Measurements from ENCODE around the gene LAMA2. TPM values are rescaled to one million over a fixed set of nuclear protein-coding genes. Genes with fewer than 3 reads are reported as not detected.

LAMA2 gene
- total RNA-seq, 1 experiment from 2014 or later, result 0.28 TPM

DNA sequence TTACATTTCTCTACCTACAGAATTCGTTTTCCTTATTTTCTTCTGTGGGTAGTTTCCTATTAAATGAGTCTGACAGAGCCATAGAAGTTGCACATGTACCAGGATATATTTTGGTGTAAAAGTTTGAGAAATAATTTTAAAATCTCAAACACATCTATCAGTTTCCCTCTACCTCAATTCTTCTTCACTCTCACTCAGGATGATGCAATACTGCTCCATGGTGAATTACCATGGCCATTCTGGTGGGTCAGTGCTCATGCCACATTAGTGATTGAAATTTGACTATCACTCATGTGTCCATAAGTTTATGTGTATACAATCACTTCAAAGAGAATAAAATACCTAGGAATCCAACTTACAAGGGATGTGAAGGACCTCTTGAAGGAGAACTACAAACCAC is 675.3 kb downstream of the LAMA2 start:
- in situ Hi-C loops (cut with HindIII; ENCODE audit: low pct_unique_long_range_greater_than_20kb, low sequenced_read_pairs), result no loop called here
- Histone ChIP-seq H3K9me3 (ENCODE audit: control insufficient read depth, insufficient read depth, low read depth, low read length) (no peaks in the 10 kb centered on the region), H3K4me1 (ENCODE audit: control insufficient read depth, insufficient read depth, low read length) (no peaks in the 10 kb centered on the region), H3K36me3 (ENCODE audit: control insufficient read depth, insufficient read depth, low read length) (no peaks in the 10 kb centered on the region), H3K27ac (ENCODE audit: low read length) (no peak overlapping the region), H3K27me3 (ENCODE audit: control insufficient read depth, insufficient read depth, low read length) (no peaks in the 10 kb centered on the region), H3K4me3 (ENCODE audit: low read depth in 2 of 2, low read length in 2 of 2) (no peak overlapping the region)
- intact Hi-C loops (cut with micrococcal nuclease; ENCODE audit: unreplicated experiment), result no loop called here
- TF ChIP-seq SIN3A (IDR thresholded peaks at IDR 0.05; ENCODE audit: borderline replicate concordance, insufficient read depth, low read depth, low read length), result no peak
- TF ChIP-seq, protein P1, sequence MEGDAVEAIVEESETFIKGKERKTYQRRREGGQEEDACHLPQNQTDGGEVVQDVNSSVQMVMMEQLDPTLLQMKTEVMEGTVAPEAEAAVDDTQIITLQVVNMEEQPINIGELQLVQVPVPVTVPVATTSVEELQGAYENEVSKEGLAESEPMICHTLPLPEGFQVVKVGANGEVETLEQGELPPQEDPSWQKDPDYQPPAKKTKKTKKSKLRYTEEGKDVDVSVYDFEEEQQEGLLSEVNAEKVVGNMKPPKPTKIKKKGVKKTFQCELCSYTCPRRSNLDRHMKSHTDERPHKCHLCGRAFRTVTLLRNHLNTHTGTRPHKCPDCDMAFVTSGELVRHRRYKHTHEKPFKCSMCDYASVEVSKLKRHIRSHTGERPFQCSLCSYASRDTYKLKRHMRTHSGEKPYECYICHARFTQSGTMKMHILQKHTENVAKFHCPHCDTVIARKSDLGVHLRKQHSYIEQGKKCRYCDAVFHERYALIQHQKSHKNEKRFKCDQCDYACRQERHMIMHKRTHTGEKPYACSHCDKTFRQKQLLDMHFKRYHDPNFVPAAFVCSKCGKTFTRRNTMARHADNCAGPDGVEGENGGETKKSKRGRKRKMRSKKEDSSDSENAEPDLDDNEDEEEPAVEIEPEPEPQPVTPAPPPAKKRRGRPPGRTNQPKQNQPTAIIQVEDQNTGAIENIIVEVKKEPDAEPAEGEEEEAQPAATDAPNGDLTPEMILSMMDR (IDR thresholded peaks at IDR 0.05), result no peak
- no peak for TF ChIP-seq POLR2AphosphoS5 (IDR thresholded peaks at IDR 0.05; ENCODE audit: low read depth, low read length)
- no peak for TF ChIP-seq REST (IDR thresholded peaks at IDR 0.05; ENCODE audit: insufficient read depth in 1 of 2, low read depth in 2 of 2, low read length in 1 of 2)
- no peak for TF ChIP-seq TCF7L2 (IDR thresholded peaks at IDR 0.05; ENCODE audit: low read depth, low read length)
- no TSS peak for BruUV-seq (replicated peaks)
- no peak for ATAC-seq
- ChIA-PET POLR2A (no interaction called here), CTCF (no interaction called here)
- DNase-seq (ENCODE audit: low read depth, low spot score), result no peak

- no TSS peak for BruUV-seq (replicated peaks)
- ChIA-PET POLR2A (no interaction called here), CTCF (interaction anchor here (1.0 kb wide), 1 partner anchor 64 kb away, joined by 4 read pairs; no protein-coding TSS in a partner anchor)
- Histone ChIP-seq H3K4me3 (ENCODE audit: low read depth in 2 of 2, low read length in 2 of 2) (no peak overlapping the region), H3K4me1 (ENCODE audit: control insufficient read depth, insufficient read depth, low read length) (no peaks in the 10 kb centered on the region), H3K9me3 (ENCODE audit: control insufficient read depth, insufficient read depth, low read depth, low read length) (no peaks in the 10 kb centered on the region), H3K27me3 (ENCODE audit: control insufficient read depth, insufficient read depth, low read length) (no peaks in the 10 kb centered on the region), H3K27ac (ENCODE audit: low read length) (no peak overlapping the region), H3K36me3 (ENCODE audit: control insufficient read depth, insufficient read depth, low read length) (no peaks in the 10 kb centered on the region)
- TF ChIP-seq, protein P1 (IDR thresholded peaks at IDR 0.05), result no peak
- no peak for TF ChIP-seq SIN3A (IDR thresholded peaks at IDR 0.05; ENCODE audit: borderline replicate concordance, insufficient read depth, low read depth, low read length)
- no peak for TF ChIP-seq REST (IDR thresholded peaks at IDR 0.05; ENCODE audit: insufficient read depth in 1 of 2, low read depth in 2 of 2, low read length in 1 of 2)
- no peak for TF ChIP-seq TCF7L2 (IDR thresholded peaks at IDR 0.05; ENCODE audit: low read depth, low read length)
- no peak for TF ChIP-seq POLR2AphosphoS5 (IDR thresholded peaks at IDR 0.05; ENCODE audit: low read depth, low read length)
- no peak for DNase-seq (ENCODE audit: low read depth, low spot score)
- in situ Hi-C loops (cut with HindIII; ENCODE audit: low pct_unique_long_range_greater_than_20kb, low sequenced_read_pairs) (no loop called here), intact Hi-C loops (cut with micrococcal nuclease; ENCODE audit: unreplicated experiment) (no loop called here)
- no peak for ATAC-seq
These were observed 682.4 kb downstream of the LAMA2 start for GRCh38 chr6:129565366-129565765.
